Panc1 (cell line): ENCODE results near the gene SH3PXD2B. TPM values are rescaled to one million over a fixed set of nuclear protein-coding genes. Genes with fewer than 3 reads are reported as not detected.
"Not testable (repeated sequence)": the region's sequence is repeated elsewhere in the genome, so short reads cannot be mapped to it uniquely, and the experiment has no call there.

Experiments used
- ATAC-seq: fragments of 200-7000 bp; cut with Tn5 transposase; 2 replicates; pipeline ENCODE4 v1.9.1; 2020; ENCODE audit warnings: mild to moderate bottlenecking, moderate library complexity
- BruUV-seq: library from RNA; stranded (reverse); fragments of 400-500 nt; replicated peaks from 2 replicates; lab custom pipeline; 2021; lab: Mats Ljungman, UMichigan
- CTCF ChIA-PET: fragments of 300-600 bp; sonication (Branson Sonifier 250); formaldehyde crosslinking; loops from one replicate; lab custom pipeline; 2022; ENCODE audit warnings: antibody characterized with exemption; lab: Charles Lee
- POLR2A ChIA-PET: fragments of 300-600 bp; sonication (Branson Sonifier 250); formaldehyde crosslinking; loops from one replicate; lab custom pipeline; 2022; ENCODE audit warnings: antibody characterized with exemption; lab: Charles Lee
- DNase-seq: peaks from one replicate; pipeline ENCODE4 v3.0.0-alpha.2; 2010; ENCODE audit warnings: low read depth, low spot score
- H3K27ac ChIP-seq: 2 replicates; pipeline ENCODE4 v1.5.1; 2011; ENCODE audit warnings: mild to moderate bottlenecking, low read length, inconsistent platforms
- H3K27me3 ChIP-seq: fragments of 200-500 bp; sonication (Bioruptor generic); 2 replicates; pipeline ENCODE4 v1.6.0; 2014; ENCODE audit warnings: low read length, inconsistent platforms; ENCODE audit not compliant: control insufficient read depth, insufficient read depth
- H3K36me3 ChIP-seq: fragments of 200-500 bp; sonication (Bioruptor generic); 2 replicates; pipeline ENCODE4 v1.5.1; 2014; ENCODE audit warnings: inconsistent platforms, mild to moderate bottlenecking, low read length, moderate library complexity; ENCODE audit not compliant: control insufficient read depth, insufficient read depth
- H3K4me1 ChIP-seq: 2 replicates; pipeline ENCODE4 v1.5.1; 2011; ENCODE audit warnings: inconsistent platforms, mild to moderate bottlenecking, low read length, moderate library complexity; ENCODE audit not compliant: control insufficient read depth, insufficient read depth
- H3K4me3 ChIP-seq, 2 experiments: 2 replicates each; pipeline ENCODE4 v1.5.1; 2011 to 2012; ENCODE audit warnings: low read depth in 2 of 2, low read length in 2 of 2, mild to moderate bottlenecking in 2 of 2, inconsistent platforms in 1 of 2, moderate library complexity in 1 of 2
- H3K9me3 ChIP-seq: fragments of 200-500 bp; sonication (Bioruptor generic); 2 replicates; pipeline ENCODE4 v1.5.1; 2014; ENCODE audit warnings: low read depth, mild to moderate bottlenecking, inconsistent platforms, low read length, moderate library complexity; ENCODE audit not compliant: control insufficient read depth, insufficient read depth
- POLR2AphosphoS5 ChIP-seq: IDR thresholded peaks from 2 replicates; pipeline ENCODE4 v1.6.1; 2012; ENCODE audit warnings: mild to moderate bottlenecking, low read depth, low read length, moderate library complexity
- SIN3A ChIP-seq: IDR thresholded peaks from 2 replicates; pipeline ENCODE4 v1.6.1; 2012; ENCODE audit warnings: low read depth, mild to moderate bottlenecking, low read length, moderate library complexity, borderline replicate concordance; ENCODE audit not compliant: insufficient read depth
- TCF7L2 ChIP-seq: IDR thresholded peaks from 2 replicates; pipeline ENCODE4 v1.6.1; 2011; ENCODE audit warnings: mild to moderate bottlenecking, low read depth, low read length, inconsistent platforms
- in situ Hi-C: cut with HindIII; loops from 2 replicates; pipeline ENCODE4 v1.10.0; 2016; ENCODE audit warnings: low sequenced_read_pairs, low pct_unique_long_range_greater_than_20kb
- intact Hi-C: fragments of 100-400 bp; cut with micrococcal nuclease; formaldehyde crosslinking; loops from one replicate; pipeline ENCODE4 v1.10.0; 2022; ENCODE audit not compliant: unreplicated experiment
- total RNA-seq: library from RNA; stranded (reverse); gene quantifications from one replicate; pipeline ENCODE4 v1.2.1, GENCODE V29; 2021; ENCODE audit not compliant: unreplicated experiment
- TF ChIP-seq, protein P1 (sequence below), 2 experiments: IDR thresholded peaks; 2 replicates each; pipeline ENCODE4 v1.6.1; 2011 to 2012; ENCODE audit warnings: low read depth in 2 of 2, control low read depth in 1 of 2, low read length in 1 of 2, mild to moderate bottlenecking in 1 of 2, moderate library complexity in 1 of 2; ENCODE audit not compliant: insufficient read depth in 1 of 2
- TF ChIP-seq, protein P2 (sequence below): fragments of 450-650 bp; IDR thresholded peaks from 2 replicates; pipeline ENCODE4 v1.5.1; 2017; ENCODE audit warnings: mild to moderate bottlenecking

The SH3PXD2B gene
- total RNA-seq, 1 experiment from 2014 or later, result 39.7 TPM

DNA sequence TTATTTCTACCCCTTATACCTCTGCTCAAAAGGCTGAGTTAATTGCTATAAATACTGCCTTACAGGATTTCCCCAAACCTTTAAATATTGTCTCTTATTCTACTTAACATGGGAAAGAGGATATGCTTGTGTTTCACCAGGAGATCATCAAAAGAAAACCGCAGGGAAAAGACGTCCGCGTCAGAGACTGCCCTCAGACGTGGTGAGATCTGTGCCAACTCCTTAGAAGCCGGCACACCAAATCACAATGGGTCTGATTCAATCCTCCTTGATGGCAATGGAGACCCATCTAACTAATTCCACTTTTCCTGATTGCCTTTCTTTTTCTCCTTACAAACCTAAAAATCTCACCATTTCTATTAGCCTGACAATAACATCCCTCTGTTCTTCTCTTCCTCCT, 55.0 kb downstream of the SH3PXD2B start:
- intact Hi-C loops, result no loop called here

DNA sequence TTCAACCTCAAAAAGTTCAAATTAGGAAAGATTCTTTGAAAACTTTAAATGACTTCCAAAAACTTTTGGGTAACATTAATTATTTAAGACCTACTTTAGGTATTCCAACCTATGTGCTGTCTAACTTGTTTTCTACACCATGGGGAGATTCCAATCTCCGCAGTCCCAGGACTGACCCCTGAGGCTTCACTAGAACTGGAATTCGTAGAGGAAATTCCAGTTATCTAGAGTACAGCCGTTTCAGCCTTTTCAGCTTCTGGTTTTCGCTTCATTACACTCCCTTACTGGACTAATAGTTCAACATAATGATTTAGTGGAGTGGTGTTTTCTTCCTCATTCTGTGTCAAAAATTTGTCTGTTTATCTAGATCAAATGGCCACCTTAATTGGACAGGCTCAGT, 55.7 kb downstream of the SH3PXD2B start:
- BruUV-seq, DNase-seq, H3K4me3 ChIP-seq, H3K36me3 ChIP-seq, H3K27ac ChIP-seq, CTCF ChIA-PET, ATAC-seq, intact Hi-C loops, H3K9me3 ChIP-seq, in situ Hi-C loops, POLR2A ChIA-PET, H3K27me3 ChIP-seq, H3K4me1 ChIP-seq: not testable (repeated sequence)

More for the DNA sequence above, 55.0 kb downstream of the SH3PXD2B start:
- no peaks in the 10 kb centered on the region for H3K27me3 ChIP-seq
- no peak overlapping the region for H3K4me3 ChIP-seq
- POLR2A ChIA-PET, result no interaction called here
- no peak overlapping the region for H3K27ac ChIP-seq
- H3K9me3 ChIP-seq, result no peaks in the 10 kb centered on the region
- no peak for DNase-seq
- in situ Hi-C loops, result no loop called here
- H3K4me1 ChIP-seq, result no peaks in the 10 kb centered on the region; the same call in 1 of the 2 replicates
- BruUV-seq, result no TSS peak
- H3K36me3 ChIP-seq, result no peaks in the 10 kb centered on the region; the same call in 1 of the 2 replicates
- TF ChIP-seq SIN3A (no peak), TCF7L2 (no peak), POLR2AphosphoS5 (no peak)
- TF ChIP-seq, protein P1, sequence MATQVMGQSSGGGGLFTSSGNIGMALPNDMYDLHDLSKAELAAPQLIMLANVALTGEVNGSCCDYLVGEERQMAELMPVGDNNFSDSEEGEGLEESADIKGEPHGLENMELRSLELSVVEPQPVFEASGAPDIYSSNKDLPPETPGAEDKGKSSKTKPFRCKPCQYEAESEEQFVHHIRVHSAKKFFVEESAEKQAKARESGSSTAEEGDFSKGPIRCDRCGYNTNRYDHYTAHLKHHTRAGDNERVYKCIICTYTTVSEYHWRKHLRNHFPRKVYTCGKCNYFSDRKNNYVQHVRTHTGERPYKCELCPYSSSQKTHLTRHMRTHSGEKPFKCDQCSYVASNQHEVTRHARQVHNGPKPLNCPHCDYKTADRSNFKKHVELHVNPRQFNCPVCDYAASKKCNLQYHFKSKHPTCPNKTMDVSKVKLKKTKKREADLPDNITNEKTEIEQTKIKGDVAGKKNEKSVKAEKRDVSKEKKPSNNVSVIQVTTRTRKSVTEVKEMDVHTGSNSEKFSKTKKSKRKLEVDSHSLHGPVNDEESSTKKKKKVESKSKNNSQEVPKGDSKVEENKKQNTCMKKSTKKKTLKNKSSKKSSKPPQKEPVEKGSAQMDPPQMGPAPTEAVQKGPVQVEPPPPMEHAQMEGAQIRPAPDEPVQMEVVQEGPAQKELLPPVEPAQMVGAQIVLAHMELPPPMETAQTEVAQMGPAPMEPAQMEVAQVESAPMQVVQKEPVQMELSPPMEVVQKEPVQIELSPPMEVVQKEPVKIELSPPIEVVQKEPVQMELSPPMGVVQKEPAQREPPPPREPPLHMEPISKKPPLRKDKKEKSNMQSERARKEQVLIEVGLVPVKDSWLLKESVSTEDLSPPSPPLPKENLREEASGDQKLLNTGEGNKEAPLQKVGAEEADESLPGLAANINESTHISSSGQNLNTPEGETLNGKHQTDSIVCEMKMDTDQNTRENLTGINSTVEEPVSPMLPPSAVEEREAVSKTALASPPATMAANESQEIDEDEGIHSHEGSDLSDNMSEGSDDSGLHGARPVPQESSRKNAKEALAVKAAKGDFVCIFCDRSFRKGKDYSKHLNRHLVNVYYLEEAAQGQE (IDR thresholded peaks at IDR 0.05; ENCODE audit: insufficient read depth in 1 of 2, low read depth in 2 of 2, low read length in 1 of 2), result no peak
- CTCF ChIA-PET, result no interaction called here
- ATAC-seq, result no peak

- in situ Hi-C loops, H3K4me1 ChIP-seq, ATAC-seq, H3K27ac ChIP-seq, POLR2A ChIA-PET, H3K4me3 ChIP-seq, H3K9me3 ChIP-seq, H3K36me3 ChIP-seq, BruUV-seq, DNase-seq, H3K27me3 ChIP-seq, intact Hi-C loops: not testable (repeated sequence)
- CTCF ChIA-PET, result interaction anchor here (0.6 kb wide), 1 partner anchor 369 kb away, joined by 8 read pairs; no protein-coding TSS in a partner anchor
These were observed 57.3 kb downstream of the SH3PXD2B start for GRCh38 chr5:172396994-172397393.

DNA sequence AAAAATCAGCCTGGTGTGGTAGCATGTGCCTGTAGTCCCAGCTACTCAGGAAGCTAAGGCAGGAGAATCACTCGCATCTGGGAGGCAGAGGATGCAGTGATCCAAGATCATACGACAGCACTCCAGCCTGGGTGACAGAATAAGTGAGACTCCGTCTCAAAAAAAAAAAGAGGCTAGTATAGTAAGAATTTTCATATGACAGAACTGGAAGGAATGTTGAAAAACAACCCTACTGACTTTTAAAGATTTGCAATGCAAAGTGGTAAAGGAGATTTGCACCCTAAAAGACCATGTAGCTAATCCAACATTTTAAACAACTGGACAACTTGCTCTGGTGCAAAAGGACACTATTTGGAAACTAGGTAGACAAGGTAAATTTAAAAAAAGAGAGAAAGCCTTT, 58.1 kb downstream of the SH3PXD2B start:
- no peaks in the 10 kb centered on the region for H3K4me1 ChIP-seq
- intact Hi-C loops (no loop called here), in situ Hi-C loops (no loop called here)
- no TSS peak for BruUV-seq
- H3K27me3 ChIP-seq, result no peaks in the 10 kb centered on the region
- peaks cover 4% of the 10 kb centered on the region; the same call in 1 of the 2 replicates for H3K36me3 ChIP-seq
- TF ChIP-seq, protein P1 (IDR thresholded peaks at IDR 0.05; ENCODE audit: insufficient read depth in 1 of 2, low read depth in 2 of 2, low read length in 1 of 2), result no peak
- TF ChIP-seq TCF7L2, result no peak
- TF ChIP-seq, protein P2, sequence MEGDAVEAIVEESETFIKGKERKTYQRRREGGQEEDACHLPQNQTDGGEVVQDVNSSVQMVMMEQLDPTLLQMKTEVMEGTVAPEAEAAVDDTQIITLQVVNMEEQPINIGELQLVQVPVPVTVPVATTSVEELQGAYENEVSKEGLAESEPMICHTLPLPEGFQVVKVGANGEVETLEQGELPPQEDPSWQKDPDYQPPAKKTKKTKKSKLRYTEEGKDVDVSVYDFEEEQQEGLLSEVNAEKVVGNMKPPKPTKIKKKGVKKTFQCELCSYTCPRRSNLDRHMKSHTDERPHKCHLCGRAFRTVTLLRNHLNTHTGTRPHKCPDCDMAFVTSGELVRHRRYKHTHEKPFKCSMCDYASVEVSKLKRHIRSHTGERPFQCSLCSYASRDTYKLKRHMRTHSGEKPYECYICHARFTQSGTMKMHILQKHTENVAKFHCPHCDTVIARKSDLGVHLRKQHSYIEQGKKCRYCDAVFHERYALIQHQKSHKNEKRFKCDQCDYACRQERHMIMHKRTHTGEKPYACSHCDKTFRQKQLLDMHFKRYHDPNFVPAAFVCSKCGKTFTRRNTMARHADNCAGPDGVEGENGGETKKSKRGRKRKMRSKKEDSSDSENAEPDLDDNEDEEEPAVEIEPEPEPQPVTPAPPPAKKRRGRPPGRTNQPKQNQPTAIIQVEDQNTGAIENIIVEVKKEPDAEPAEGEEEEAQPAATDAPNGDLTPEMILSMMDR, result no peak
- no peak for TF ChIP-seq SIN3A
- no peak for TF ChIP-seq POLR2AphosphoS5
- ChIA-PET CTCF (interaction anchor here (0.6 kb wide), 1 partner anchor 484 kb away, joined by 4 read pairs; no protein-coding TSS in a partner anchor), POLR2A (no interaction called here)
- no peak overlapping the region for H3K27ac ChIP-seq
- no peaks in the 10 kb centered on the region for H3K9me3 ChIP-seq
- ATAC-seq, result no peak
- H3K4me3 ChIP-seq, result no peak overlapping the region
- DNase-seq, result no peak
